Activated effector memory CD4-positive, alpha-beta T cell treated with anti-CD3 and anti-CD28 coated beads, Interleukin-2, amount 50 U/mL, for 16 hours (primary cell): ENCODE measurements around the gene CSTB.

Source experiments
- DNase-seq: peaks from one replicate; pipeline ENCODE4 v3.0.0-alpha.2; 2020

The CSTB gene

DNA sequence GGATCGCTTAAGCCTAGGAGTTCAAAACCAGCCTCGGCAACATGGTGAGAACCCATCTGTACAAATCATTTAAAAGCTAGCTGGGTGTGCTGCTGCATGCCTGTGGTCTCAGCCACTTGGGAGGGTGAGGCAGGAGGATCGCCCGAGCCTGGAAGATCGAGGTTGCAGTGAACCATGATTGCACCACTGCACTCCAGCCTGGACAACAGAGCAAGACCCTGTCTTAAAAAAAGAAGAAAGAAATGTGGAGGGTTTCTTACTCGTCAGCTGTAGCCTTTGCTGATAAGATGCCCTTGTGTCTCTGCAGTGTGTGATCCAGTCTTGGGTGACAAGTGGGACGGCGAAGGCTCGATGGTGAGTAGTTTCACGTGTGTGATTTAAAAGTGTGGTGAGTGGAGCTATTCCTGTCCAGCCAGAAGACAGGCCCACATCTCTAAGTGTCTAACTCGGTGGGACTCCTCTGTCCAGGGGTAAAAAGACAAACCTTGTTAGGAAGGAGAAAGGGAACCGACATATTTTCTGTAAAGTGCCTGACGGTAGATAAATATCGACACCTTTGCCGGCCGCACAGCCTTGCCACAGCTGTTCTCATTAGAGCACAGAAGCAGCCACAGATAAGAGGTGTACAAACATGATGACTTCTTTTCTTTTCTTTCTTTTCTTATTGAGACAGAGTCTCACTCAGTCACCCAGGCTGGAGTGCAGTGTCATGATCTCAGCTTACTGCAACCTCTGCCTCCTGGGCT is 30.2 kb downstream of the CSTB start:
- DNase-seq: no peak

DNA sequence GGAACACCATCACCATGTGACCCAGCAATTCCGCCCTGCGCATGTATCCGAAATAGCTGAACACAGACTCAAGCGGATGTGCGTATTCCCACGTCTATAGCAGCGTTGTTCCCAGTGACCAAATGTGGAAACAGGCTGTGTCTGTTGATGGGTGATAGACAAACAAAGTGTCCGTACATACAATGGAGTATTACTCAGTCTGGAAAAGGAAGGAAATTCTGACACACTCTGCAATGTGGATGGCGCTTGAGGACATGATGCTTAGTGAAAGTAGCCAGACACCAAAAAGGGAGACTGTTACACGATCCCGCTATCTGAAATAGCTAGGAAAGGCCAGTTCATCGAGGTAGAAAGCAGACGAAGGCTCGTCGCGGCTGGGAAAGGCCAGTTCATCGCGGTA is 31.4 kb downstream of the CSTB start:
- DNase-seq: no peak

DNA sequence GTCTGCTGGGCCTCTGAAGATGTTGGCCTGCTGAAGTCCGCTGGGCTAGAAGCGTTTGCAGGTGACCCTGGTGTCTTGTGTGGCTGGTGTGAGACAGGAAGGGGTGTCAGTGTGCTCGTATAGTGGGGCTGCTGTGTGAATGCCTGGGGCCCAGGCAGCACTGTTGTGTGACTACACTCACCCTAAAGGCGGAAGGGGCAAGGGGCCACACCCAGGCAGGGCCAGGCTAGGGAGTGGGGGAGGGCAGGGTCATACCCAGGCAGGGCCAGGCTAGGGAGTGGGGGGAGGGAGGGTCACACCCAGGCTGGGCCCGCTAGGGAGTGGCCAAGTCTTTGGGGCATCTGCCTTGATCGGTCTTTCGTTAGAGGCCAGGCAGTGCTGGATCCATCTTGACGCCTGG is 32.2 kb downstream of the CSTB start:
- DNase-seq: no peak

DNA sequence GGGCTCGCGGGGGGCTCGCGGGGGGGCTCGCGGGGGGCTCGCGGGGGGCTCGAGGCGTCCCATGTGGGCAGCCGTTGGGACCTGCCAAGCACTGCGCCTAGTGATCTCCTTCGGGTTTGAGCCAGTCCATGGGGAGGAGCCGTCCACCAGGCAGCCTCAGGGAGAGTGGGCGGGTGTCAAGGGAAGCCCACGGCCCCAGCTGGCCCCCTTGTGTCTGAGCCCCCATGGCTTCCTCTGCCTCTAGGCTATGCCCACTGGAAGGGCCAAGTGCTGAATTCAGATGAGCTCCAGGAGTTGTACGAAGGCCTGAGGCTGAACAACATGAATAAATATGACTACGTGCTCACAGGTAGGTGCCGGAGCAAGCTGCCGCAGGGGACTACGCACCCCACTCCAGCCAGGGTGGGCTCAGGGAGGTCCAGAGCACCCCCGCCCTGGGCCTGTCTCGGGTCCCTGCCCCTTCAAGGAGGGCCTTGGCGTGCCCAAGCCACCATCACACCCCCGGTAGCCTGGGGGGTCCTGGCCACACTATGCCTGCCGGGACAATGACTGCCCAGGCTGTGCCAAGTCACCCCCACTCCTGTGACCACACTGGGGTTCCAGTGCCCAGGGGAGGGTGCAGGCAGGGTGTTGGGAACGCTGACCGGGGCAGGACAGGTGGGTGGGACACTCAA is 34.5 kb downstream of the CSTB start:
- DNase-seq: no peak

DNA sequence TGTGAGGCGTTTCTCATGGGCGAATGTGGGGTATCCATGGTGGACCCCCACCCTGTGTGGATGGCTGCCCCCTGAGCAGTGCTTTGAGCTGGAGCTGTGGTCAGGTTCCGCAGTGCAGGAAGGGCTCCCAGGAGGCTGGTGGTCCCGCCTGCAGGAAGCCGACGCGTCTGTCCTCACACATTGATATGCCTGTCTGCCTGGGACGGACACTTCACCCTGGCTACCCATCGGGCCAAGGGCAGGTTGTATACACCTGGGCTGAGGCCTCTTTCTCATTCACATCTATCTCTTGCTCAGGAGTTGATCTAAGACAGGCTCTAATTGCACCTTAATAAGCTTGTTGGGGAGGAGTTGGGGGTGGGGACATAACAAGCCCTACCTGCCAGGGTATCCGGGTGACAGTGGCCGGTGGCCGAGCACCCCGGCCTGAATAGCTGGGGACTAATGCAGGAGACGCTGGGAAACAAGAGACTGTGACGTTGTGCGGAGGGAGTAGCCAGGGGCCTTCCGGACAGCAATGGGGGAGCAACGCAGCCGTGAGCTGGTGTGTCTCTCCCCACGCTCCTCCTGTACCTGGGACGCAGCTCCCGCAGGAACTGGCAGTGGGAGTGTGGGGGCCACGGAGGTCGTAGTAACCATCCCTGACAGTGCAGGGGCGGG is 35.5 kb downstream of the CSTB start:
- DNase-seq: no peak

DNA sequence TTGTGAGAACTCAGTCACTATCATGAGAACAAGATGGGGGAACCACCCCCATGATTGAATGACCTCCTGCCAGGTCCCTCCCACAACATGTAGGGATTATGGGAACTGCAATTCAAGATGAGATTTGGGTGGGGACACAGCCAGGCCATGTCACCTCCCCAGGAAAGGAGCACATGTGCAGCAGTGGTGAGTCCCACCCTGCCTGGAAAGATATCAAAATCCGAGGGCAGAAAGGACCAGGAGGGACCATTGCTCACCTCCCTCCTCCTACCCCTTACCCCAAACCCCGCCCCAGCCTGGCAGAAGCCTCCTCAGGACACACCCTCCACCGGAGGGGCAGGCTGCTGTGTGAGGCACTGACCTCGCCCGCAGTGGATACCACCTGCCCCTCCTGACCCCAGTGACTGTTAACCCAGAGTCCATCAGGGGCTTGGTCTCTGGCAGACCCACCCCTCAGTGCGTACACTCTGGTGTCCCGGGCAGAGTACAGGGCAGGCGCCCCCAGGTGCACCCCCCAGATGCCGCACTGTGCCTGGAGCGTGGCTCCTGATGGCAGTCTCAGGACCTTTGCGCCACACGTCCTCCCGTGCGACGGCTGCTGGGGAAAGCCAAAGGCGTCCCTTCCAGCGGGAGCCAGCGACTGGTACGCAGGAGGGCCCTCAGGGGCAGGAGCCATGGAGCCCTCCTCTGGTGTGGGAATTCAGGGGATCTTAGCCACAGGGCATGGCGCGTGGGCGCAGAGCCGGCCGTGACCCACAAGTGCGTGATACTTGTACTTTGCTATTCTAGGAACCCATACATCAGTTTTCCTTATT is 36.3 kb downstream of the CSTB start:
- DNase-seq: no peak

DNA sequence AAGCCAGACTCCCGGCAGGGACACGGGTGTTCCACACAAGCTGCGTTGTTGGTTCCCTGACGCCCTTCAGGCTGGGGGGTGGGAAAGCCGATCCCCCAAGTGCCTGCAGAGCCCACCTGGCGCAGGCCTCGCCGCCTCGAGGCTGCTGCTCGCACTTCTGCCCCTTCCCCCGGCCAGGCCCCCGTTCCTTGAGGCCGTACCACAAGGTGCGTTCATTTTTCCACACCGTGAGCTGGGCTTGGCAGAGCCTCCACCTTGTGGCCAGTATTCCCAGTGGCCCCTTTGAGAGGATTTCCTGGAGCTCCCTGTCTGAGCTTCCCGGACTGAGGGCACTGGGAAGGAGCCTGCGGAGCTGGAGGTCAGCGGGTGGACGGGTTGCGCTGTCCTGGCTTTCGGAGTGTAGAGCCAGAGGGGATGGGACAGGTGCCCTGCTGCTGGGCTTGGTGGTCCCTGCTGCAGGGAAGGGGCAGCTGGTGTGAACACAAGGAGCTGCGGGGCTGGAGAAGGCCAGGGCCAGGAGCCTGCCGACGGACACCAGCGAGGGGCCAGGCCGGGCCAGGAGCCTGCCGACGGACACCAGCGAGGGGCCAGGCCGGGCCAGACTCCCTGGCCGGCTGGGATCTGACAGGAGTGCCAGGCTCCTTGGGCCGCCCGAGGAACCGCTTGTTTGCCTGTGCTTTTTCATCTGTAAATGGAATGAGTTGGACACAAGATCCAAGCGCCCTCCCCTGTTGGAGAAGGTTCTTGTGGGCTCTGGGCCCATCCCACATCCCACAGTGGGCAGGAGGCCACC is 38.8 kb downstream of the CSTB start:
- DNase-seq: no peak

DNA sequence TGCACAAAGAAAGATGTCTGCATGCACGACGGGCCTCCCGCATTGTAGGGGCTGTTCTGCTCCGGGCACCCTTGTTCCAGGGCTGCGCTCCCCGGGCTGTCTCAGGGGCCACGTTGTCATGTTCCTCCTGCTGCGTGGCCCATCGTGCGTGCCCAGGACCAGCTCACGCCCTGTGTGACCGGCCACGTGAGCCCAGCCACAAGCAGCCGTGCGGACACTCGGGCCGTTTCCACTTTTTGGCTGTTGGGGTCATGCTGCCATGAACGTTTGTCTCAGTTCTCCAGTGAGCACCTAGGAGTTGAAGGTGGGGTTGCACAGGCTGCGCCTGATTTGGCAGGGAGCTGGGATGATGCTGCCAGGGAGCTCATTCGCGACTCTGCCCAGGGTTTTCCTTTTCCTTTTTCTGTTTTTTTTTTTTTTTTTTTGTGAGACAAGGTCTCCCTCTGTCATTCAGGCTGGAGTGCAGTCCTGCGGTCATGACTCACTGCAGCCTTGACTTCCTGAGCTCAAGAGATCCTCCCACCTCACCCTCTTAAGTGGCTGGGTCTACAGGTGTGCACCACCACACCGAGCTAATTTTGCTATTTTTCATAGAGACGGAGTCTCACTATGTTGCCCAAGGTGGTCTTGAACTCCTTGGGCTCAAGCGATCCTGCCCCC is 39.8 kb downstream of the CSTB start:
- no peak for DNase-seq

DNA sequence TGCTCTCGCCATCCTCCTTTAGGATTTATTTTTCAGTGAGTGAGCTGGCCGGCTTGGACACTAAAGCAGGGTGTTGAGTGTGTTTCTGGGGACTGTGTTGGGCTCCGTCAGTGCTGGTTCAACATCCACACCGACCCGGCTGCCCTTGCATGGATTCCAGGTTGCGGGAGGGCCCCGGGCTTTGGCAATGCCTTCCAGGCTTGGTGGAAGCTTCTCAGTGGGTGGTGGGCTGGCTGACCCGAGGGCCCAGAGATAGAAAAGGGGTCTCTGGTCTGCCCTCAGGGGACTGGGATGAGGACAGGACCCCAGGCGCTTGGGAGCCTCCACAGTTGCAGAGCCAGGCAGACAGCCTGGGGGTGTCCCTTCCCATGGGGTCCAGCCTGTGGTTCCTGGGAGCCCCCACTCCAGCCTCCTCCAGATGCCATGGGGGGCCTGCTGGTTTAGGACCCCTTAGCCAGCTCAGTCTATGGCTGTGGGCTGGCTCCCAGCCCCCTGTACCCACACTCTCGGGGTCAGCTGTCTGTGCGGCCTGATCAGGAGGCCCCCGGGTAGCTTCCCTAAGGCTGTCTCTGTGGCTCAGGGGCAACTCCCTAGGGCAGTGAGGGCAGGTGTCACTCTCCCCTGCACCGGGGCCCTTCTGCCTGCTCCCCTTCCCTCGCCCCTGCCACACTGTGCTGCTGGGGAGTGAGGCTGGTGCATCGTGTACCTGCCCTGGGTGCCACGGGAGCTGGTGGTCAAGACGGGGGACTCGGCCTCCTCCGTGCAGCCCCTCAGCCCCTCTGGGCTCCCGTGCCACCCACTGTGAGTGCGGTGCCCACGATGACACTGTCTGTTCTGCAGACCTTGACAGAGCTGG is 40.6 kb downstream of the CSTB start:
- no peak for DNase-seq

DNA sequence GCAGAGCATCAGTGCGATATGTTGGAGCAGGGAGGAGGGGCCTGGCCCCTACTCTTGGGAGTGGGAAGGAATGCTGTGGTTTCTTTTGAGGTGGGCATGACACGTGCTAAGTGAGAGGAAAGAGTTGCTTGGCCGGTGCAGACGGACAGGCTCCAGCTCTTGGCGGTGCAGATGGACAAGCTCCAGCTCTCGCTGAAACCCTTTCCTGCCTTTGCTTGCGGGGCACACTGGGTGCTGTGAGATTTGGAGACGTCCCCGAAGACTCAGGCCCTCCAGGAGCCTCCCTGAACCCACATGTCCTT is 41.2 kb downstream of the CSTB start:
- no peak for DNase-seq

DNA sequence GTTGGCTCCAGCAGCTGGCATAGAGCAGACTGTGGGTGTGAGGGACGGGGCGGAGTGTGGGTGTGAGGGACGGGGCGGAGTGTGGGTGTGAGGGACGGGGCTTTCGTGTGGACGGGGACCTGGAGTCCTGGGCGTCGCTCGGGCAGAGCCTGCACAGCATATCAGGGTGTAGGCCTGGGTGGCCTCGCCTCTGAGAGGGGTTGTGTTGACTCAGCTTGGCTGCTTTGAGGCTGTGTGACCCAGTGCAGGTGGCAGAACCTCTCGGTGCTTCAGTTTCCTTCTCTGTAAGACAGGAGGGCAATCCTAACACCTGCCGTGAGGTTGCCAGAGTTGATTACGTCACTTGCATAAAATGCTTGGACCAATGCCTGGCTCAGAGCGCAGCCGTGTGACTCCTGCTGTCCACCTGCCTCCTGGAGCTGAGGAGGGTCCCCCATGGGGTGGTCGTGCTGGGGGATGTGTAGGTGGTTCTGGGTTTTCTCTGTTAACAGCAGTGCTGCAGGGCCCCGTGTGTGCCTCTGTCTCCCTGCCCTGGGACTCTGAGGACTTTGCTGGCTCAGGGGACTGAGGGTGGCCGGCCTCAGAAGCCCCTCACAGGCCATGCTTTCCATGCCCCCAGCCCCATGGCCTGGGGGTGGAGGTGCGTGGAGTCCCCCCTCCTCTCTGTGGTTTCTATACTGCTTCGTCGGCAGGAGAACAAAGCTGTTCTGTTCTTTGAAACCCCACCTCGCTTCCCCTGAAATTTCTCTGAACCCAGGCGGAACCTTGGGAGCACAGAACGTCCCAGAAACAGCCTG is 41.8 kb downstream of the CSTB start:
- no peak for DNase-seq

DNA sequence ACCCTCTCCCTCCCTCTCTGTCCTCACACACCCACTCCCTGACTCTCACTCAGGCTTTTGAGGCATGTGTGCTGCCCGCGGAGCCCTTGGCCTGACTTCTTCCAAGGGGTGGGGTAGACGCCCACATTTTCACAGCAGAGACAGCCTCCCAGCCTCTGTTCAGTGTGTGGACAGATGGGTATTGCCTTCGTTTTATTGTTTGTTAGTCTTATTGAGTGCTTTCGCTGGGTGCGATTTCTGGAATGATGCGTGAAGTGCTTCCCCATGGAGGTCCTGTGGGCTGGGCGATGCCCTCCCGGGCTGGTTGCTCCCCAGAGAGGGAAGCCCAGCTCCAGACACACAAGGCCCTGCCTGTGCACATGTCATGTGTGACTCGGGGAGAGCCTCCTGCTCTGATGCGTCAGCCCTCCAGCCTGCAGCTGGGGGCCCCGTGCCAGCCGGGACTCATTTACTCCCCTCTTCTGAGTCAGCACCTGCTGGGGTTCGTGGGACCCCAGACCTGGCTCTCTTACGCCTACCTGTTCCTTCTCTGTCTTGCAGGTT is 42.5 kb downstream of the CSTB start:
- DNase-seq: no peak

DNA sequence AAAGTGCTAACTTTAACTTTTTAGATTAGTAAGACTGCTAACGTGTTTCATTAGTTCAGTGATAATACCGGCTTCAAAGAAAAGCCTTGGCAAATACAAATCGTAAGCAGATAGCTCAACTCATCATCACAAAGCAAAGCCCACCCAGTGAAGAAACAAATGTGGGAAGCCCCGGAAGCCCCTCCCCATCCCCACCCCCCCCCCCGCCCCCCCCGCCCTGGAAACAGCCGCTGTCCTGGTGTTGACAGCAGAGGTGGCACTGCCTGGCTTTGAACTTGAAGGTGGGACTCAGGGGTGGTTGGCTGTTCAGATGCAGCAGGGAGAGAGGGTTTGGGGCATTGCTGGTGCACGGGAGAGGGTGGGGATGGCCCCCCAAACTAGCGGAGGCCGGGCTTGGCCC is 43.0 kb downstream of the CSTB start:
- DNase-seq: no peak

DNA sequence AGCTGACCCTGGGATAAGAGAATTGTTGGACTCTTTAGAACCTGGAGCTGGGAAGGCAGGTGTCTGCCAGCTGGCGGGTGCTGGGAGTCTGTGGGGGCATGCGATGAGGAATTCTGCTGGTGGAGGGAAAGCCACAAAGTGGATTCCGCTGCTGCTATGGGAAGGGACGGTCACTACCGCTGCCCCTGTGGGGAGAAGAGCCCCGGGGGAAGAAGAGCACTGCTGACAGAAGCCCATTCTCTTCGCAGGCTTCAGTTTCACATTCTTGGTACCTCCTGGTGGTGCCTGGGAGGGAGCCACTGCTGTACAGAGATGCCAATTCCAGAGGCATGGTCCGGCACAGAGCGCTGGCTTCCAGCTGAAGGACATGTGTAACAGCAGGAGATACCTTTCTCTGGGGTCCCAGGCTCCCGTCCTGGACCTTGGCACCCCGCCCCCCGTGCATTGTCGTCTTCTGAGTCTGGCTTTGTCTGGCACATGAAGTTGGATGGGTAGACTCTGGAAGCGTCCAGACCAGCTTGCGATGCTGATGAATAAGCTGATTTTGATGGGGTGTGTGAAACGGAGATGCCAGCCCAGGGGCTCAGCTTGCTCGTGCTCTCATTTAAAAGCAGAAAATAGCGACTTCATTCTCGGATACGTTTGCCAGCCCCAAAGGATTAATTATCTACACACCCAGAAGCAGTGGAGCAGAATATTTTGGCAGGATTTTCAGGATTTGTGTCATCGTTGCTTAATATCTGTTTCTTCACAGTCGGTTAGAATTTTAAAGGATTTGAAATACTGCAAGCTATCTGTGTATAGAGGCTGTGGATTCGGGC is 44.0 kb downstream of the CSTB start:
- no peak for DNase-seq

DNA sequence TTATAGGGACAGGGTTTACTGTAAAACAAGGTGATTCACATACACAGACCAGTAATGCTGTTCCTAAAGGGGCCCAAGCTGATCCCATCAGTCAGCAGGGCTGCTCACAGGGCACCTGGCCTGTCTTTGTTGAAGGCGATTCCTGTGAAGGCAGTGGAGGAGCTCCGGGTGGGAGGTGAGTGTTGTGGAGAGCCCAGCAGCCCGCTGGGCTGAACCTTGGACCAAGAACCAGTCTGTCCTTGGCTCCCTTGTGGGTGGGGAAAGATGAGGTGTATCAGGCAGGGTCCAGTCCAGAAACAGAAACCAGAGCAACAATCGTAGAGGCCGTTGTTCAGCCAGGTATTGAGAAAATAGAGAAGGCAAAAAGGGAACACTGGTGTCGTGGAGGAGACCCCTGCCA is 44.6 kb downstream of the CSTB start:
- DNase-seq: no peak

DNA sequence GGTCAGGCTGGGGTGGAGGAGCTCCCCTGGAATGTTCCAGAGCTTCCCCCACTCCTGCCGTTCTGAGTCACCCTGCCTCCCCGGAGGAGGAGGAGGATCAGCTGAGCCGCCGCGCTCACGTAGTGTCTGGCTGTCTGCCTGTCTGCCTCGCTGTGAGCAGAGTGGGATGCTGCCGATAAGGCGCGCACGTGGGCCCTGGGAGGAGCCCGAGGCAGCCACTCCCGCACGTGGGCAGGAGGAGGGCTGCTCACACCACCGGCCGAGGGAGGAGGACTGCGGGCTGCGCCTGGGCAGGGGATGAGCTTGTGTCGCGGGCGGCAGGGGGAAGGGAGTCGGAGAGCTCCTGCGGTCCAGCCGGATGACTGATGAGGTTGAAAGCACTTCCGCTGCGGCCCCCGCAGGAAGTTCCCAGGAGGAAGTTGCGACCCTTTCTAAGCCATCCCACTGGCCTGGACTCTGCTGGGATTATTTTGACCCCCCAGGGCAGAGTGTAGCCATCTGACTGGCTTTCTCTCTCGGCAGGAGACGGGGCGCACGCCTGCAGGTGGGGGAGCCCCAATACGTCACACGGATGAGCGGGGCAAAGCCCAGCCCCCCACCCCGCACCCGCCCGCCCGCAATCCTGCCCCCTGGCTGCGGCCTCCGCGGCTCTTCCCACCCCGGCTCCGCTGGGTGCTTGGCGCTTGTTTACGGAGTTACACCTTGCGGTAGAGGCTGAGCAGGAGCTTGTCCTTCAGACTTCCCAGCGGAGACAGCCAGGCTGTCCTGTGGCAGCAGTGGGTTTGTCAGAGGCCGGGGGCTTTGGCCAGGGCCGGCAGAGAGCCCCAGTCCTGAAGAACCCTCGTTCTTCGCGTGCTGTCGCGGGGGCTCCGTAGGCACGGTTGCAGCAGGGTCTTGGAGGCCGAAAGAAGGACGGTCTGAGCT is 47.4 kb downstream of the CSTB start:
- peak; percentile 92 for DNase-seq

DNA sequence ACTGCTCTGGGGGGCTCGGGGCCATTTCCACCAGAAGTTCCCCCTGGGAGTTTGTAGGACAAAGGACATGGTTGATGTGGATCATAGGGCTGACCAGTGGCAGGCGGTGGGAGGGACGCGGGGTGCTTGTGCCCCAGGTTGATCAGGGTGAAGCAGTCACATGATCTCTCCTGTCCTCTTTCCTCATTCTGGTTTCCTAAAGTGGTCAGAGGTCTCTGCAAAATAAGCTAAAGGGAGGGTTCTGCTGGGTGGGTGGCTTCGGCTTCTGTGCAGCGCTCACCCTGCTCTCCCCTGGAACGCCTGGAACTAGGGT is 48.0 kb downstream of the CSTB start:
- no peak for DNase-seq

DNA sequence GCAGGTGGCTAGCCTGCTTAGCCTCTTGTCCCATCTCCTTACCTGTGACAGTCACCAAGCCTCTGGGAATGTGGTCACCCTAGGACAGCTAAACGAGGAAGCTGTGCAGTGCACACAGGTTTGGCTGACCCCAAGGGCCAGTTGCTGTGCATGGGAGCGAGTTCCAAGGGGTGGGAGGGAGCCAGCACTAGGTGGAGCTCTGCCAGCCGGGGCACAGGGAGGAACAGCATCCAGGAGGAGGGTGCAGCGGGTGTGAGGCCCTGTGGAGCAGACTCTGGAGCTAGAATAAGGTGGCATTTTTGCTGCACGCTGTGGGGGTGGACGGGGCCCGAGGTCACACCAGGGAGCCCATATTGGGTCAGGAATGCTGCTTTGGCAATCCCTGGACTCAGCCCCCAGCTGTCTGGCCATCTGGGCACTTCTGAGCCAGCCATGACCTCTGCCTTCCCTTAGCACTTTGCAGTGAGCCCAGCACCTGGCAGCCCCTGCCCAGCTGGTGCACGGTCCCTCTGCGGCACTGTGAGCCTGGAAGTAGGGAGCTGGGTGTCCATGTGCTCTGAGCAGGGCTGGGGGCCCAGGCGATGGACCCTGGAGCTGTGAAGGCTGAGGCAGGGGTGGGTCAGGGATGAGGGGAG is 48.5 kb downstream of the CSTB start:
- DNase-seq: no peak
